ENCODE data around the gene PNPLA1.

DNA sequence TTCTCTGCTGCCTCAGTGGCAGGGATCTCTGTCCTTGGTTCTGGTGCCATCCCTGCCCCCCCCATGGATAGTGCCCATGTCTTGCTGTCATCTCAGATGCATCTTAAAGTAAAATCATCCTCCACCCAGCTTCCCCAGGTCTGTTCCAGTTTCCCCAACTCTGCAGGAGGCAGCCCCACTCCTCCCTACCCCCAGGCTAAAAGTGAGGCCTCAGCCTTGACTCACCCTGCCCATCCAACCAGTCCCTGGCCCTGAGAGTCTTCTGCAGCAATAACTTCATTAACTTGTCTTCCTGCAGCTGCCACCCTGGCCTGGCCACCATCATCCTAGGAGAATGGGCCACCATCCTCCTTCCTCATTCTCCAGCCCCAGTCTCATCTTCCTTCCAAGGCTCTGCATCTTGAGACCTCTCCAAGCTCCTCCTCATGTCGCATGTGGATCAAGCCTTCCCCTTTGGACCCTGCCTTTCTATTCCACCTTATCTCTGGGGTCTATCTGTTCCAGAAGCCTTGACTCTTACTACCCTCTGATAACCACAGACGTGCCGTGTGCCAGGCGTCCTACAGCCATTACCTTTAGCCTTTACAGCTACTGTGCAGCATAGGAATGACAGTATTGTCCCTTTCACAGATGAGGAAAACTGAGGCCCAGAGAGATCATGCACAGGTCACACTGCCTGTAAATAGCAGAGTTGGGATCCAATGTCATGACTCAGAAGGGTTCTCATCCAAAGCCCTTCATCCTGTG is 2.0 kb upstream of the PNPLA1 start:
- TF ChIP-seq ZFX (IDR thresholded peaks at IDR 0.05): no peak
- TF ChIP-seq, protein P1, sequence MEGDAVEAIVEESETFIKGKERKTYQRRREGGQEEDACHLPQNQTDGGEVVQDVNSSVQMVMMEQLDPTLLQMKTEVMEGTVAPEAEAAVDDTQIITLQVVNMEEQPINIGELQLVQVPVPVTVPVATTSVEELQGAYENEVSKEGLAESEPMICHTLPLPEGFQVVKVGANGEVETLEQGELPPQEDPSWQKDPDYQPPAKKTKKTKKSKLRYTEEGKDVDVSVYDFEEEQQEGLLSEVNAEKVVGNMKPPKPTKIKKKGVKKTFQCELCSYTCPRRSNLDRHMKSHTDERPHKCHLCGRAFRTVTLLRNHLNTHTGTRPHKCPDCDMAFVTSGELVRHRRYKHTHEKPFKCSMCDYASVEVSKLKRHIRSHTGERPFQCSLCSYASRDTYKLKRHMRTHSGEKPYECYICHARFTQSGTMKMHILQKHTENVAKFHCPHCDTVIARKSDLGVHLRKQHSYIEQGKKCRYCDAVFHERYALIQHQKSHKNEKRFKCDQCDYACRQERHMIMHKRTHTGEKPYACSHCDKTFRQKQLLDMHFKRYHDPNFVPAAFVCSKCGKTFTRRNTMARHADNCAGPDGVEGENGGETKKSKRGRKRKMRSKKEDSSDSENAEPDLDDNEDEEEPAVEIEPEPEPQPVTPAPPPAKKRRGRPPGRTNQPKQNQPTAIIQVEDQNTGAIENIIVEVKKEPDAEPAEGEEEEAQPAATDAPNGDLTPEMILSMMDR (IDR thresholded peaks at IDR 0.05 in 2 of 3, conservative IDR thresholded peaks at IDR 0.05 in 1 of 3; ENCODE audit: borderline replicate concordance in 1 of 3, insufficient read depth in 1 of 3, low read depth in 2 of 3, low read length in 2 of 3): no peak
- TF ChIP-seq POLR2A (IDR thresholded peaks at IDR 0.05; ENCODE audit: borderline replicate concordance, extremely low read depth, insufficient read depth, insufficient read length): no peak
- TF ChIP-seq POLR2AphosphoS5 (IDR thresholded peaks at IDR 0.05; ENCODE audit: low read depth, low read length): no peak
- TF ChIP-seq CEBPB (IDR thresholded peaks at IDR 0.05; ENCODE audit: low read depth): no peak
- TF ChIP-seq, protein P2, sequence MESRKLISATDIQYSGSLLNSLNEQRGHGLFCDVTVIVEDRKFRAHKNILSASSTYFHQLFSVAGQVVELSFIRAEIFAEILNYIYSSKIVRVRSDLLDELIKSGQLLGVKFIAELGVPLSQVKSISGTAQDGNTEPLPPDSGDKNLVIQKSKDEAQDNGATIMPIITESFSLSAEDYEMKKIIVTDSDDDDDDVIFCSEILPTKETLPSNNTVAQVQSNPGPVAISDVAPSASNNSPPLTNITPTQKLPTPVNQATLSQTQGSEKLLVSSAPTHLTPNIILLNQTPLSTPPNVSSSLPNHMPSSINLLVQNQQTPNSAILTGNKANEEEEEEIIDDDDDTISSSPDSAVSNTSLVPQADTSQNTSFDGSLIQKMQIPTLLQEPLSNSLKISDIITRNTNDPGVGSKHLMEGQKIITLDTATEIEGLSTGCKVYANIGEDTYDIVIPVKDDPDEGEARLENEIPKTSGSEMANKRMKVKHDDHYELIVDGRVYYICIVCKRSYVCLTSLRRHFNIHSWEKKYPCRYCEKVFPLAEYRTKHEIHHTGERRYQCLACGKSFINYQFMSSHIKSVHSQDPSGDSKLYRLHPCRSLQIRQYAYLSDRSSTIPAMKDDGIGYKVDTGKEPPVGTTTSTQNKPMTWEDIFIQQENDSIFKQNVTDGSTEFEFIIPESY (IDR thresholded peaks at IDR 0.05; ENCODE audit: extremely low read depth, insufficient replicate concordance, low read length): no peak
- TF ChIP-seq YY1 (IDR thresholded peaks at IDR 0.05; ENCODE audit: extremely low read depth, insufficient replicate concordance, low read depth, low read length): no peak
- no peak for TF ChIP-seq EZH2 (IDR thresholded peaks at IDR 0.05)
- TF ChIP-seq, protein P3, sequence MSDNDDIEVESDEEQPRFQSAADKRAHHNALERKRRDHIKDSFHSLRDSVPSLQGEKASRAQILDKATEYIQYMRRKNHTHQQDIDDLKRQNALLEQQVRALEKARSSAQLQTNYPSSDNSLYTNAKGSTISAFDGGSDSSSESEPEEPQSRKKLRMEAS (IDR thresholded peaks at IDR 0.05): no peak
- no peak for TF ChIP-seq SIN3A (IDR thresholded peaks at IDR 0.05; ENCODE audit: low read depth)

Measured in HCT116 (cell line).